H7 (cell line): ENCODE measurements around the gene CEP162. TPM values are rescaled to one million over a fixed set of nuclear protein-coding genes. Genes with fewer than 3 reads are reported as not detected.

Experiments used
- DNase-seq: peaks from one replicate; pipeline ENCODE4 v3.0.0; 2012
- H3K27me3 ChIP-seq: 2 replicates; pipeline ENCODE4 v1.6.0; 2011; ENCODE audit warnings: mild to moderate bottlenecking, low read length; ENCODE audit not compliant: control insufficient read depth, insufficient read depth
- H3K36me3 ChIP-seq: replicated peaks from 2 replicates; pipeline ENCODE4 v1.5.1; 2011; ENCODE audit warnings: low read length; ENCODE audit not compliant: control insufficient read depth, insufficient read depth
- H3K4me3 ChIP-seq: 2 replicates; pipeline ENCODE4 v1.5.1; 2011; ENCODE audit warnings: low read depth, mild to moderate bottlenecking, control low read depth, low read length, moderate library complexity; ENCODE audit not compliant: insufficient read depth
- total RNA-seq: library from RNA; depleted of rRNA; stranded (reverse); fragments of >200 nt; shearing (Covaris generic); gene quantifications from 2 replicates; pipeline ENCODE4 v1.2.3, GENCODE V29; 2014; rRNA removed

Gene CEP162
- 3.3 and 6.2 TPM in 2 replicates for total RNA-seq

DNA sequence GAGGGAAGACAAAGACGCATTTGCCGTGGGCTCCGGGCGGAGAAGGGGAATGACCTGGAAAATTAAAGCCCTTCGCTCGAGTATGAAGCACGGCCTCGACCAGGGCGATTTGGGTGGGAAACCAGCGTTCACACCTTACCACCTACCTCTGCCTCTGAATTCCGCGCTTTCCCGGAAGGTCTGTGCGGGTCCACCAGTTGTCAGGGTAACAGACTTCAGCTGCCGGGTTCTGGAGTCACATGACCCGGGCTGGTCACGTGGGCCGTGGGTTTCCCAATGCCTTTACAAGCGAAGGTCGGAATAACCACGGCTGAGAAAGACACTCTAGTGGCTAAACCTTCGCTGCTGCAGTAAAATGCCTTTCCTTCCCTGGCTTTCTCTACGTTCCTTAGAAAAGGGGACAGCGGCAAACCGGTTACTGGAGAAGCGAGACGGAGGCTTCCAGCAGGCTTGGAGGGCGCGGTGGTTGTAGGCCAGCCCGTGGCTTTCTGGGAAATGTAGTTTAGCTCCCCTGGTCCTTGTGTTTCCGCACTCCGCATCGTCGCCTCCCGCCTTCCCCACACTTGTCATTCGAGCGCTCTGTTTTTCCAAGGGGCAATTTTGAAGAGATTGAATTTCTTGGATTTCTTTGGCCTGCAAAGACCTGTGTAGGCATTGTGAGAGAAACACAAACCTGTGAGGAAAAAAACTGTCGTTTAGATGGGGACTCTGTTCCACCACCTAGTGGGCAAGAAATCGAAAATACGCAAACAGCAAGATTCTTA is at the start of gene CEP162:
Gene CEP162 (minus strand): TSS at position 210 of the 764 bp plus-strand sequence. CDS start 1,250 bp downstream, outside the sequence.
- Histone ChIP-seq H3K36me3 (no peaks in the 10 kb centered on the region), H3K27me3 (peaks cover 2% of the 10 kb centered on the region; the same call in 1 of the 2 replicates), H3K4me3 (peak within 1 kb of the TSS; percentile 83)
- DNase-seq, result peak; percentile 54

DNA sequence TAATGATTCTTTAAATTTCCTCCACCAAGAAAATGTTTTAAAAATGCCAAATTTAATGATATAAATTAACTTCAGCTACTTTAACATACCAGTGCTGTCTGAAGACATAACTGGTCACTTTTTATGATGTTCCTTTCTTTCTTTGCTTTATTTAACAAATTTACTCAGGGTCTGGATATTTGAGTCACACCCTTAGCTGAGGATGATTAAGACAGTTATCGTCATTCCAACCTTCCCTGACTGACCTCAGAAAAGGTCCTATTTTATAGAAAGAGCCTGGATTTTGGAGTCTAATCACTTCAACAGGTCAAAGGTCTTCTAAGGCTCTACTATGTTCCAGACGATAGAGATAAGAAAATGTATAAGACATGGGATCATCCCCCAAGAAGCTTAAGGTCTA is 47.4 kb upstream of the CEP162 start:
- Histone ChIP-seq H3K27me3 (no peaks in the 10 kb centered on the region), H3K36me3 (no peaks in the 10 kb centered on the region), H3K4me3 (no peak overlapping the region)
- DNase-seq, result no peak

GRCh38 chr6:84273048-84273809 is 45.8 kb upstream of the CEP162 start:
- Histone ChIP-seq H3K27me3 (no peaks in the 10 kb centered on the region), H3K4me3 (no peak overlapping the region), H3K36me3 (no peaks in the 10 kb centered on the region)
- no peak for DNase-seq

DNA sequence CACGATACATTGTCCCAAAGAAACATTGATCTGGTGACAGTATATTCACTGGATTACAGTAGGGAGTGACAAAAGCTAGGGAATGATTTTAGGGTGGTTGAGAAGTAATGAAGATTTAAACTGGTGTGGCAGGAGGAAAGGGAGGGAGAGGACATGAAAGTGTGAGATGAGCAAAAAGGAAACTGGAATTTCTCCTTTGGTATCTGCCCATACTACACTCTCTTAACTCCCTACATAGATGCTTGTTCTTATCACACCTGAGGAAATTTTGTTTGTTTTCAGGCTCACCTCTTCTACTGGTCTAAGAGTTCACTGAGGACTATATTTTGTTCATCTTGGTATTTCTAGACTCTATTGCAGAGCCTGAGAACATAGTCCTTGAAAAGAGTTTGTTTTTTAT is 44.9 kb upstream of the CEP162 start:
- no peak for DNase-seq
- no peaks in the 10 kb centered on the region for H3K27me3 ChIP-seq
- H3K36me3 ChIP-seq, result no peaks in the 10 kb centered on the region
- no peak overlapping the region for H3K4me3 ChIP-seq

GRCh38 chr6:84271061-84271716 is 43.7 kb upstream of the CEP162 start:
- Histone ChIP-seq H3K4me3 (no peak overlapping the region), H3K36me3 (no peaks in the 10 kb centered on the region), H3K27me3 (no peaks in the 10 kb centered on the region)
- no peak for DNase-seq

DNA sequence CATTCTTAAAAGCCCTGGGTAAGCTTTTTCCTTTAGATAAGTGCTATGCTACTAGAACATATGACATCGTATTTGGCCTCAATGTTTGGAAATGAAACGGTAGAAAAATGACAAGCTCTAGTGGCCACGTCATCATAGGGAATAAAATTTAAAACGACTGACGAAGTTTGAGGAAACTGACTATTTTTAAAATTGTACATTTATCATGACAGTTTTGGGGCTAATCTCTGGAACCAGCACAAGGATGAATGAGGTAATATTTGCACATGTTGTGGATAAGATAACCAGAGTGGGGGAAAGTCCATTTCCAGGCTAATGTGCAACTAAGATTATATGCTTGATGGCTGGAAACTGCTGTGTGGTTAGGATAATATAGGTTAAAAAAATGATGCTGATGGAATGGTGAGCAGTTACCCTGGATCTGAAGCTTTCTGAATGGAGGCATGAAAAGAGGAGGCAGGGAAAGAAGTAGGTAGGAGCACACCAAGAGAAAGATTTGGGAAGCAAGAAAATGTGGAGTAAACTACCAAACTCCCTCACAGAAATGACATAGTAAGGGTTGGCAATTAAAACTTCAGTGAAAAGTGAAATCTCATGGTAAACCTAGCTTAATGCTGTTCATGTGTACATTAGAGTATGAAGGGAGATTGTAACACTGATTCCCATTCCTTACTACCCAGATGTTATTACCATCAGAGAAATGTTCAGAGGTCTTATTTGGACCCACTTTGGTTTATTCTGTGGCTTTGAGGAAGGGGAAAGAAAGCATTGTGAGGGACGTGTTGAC is 42.7 kb upstream of the CEP162 start:
- DNase-seq, result no peak
- Histone ChIP-seq H3K36me3 (no peaks in the 10 kb centered on the region), H3K4me3 (no peak overlapping the region), H3K27me3 (no peaks in the 10 kb centered on the region)

DNA sequence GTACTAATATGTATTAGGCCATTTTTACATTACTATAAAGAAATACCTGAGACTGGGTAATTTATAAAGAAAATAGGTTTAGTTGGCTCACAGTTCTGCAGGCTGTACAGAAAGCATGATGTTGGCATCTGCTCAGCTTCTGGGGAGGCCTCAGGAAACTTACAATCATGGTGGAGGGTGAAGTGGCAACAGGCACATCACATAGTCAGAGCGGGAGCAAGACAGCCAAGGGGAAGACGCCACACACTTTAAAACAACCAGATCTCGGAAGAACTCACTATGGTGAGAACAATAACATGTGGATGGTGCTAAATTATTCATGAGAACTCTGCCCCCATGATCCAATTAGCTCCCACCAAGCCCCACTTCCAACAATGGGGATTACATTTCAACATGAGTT is 41.3 kb upstream of the CEP162 start:
- H3K36me3 ChIP-seq, result no peaks in the 10 kb centered on the region
- no peak for DNase-seq
- H3K4me3 ChIP-seq, result no peak overlapping the region
- H3K27me3 ChIP-seq, result no peaks in the 10 kb centered on the region

GRCh38 chr6:84263557-84263956 is 36.1 kb upstream of the CEP162 start:
- H3K27me3 ChIP-seq, result no peaks in the 10 kb centered on the region
- DNase-seq, result no peak

DNA sequence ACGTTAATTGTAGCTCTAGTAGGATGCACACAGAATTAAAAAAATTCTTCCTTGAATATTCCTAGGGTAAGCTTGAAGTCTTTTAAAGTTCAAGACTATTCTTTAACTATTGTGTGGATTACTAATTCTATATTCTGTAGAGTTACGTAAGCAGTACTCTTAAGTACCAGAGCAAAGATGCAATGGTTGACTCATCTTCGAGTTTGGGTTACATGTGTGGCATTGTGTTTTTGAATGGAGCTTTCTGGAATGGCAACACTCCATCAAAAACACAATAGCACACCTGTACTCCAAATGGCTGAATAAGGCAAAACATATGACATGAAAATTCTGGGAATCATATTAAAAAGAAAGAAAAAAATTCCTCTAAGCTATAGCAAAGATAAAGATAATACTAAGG is 33.5 kb upstream of the CEP162 start:
- DNase-seq, result no peak
- Histone ChIP-seq H3K4me3 (no peak overlapping the region), H3K27me3 (no peaks in the 10 kb centered on the region), H3K36me3 (no peaks in the 10 kb centered on the region)

More at GRCh38 chr6:84263557-84263956, 36.1 kb upstream of the CEP162 start:
- H3K4me3 ChIP-seq, result no peak overlapping the region
- H3K36me3 ChIP-seq, result no peaks in the 10 kb centered on the region

DNA sequence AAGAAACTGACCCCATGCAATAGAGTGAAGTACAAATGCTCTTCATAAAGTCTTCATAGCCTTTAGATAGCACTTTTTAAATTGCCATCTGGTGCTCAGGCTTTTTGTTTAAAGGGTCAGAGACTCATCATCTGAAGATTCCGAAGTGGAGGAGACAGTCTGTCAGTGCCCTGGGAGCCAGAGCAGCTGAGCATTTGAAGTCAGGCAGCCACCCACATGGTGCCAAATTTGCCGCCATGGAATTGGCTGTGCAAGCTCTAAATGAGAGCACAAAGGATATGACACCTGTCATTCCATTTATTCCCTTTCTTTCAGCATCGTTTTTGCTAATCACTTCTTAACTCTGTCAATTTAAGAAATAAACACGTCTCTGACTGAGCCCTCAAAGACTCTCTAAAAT is 32.8 kb upstream of the CEP162 start:
- Histone ChIP-seq H3K36me3 (no peaks in the 10 kb centered on the region), H3K4me3 (no peak overlapping the region), H3K27me3 (no peaks in the 10 kb centered on the region)
- no peak for DNase-seq

- no peak for DNase-seq
- H3K27me3 ChIP-seq, result no peaks in the 10 kb centered on the region
- no peaks in the 10 kb centered on the region for H3K36me3 ChIP-seq
- no peak overlapping the region for H3K4me3 ChIP-seq
Measured at GRCh38 chr6:84258866-84259265, 31.4 kb upstream of the CEP162 start.

DNA sequence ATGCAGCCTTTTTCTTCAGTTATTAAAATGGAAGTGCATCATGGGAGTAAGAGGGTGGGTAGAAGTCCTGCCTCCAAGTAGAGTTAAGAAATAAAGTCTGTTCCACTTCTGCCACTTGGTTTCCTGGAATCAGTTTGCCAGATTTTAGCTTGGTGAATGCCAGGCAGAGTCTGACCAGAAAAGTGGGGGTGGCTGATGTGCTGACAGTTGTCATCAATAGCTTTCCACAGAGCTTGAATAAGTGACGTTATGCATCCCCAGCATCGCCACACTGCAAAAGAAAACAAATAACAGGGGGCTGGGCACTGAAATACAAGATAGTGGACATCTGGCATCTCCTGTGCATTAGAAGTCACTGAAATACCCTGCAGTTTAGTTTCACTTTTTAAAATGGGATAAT is 30.8 kb upstream of the CEP162 start:
- H3K36me3 ChIP-seq, result no peaks in the 10 kb centered on the region
- H3K4me3 ChIP-seq, result no peak overlapping the region
- no peaks in the 10 kb centered on the region for H3K27me3 ChIP-seq
- no peak for DNase-seq

GRCh38 chr6:84255641-84256040 is 28.2 kb upstream of the CEP162 start:
- Histone ChIP-seq H3K36me3 (no peaks in the 10 kb centered on the region), H3K27me3 (no peaks in the 10 kb centered on the region), H3K4me3 (no peak overlapping the region)
- no peak for DNase-seq

- no peaks in the 10 kb centered on the region for H3K27me3 ChIP-seq
- H3K4me3 ChIP-seq, result no peak overlapping the region
- DNase-seq, result no peak
- H3K36me3 ChIP-seq, result no peaks in the 10 kb centered on the region
Measured at GRCh38 chr6:84253380-84253779, 25.9 kb upstream of the CEP162 start.
